ENCODE measurements around the gene MAP2K6.

DNA sequence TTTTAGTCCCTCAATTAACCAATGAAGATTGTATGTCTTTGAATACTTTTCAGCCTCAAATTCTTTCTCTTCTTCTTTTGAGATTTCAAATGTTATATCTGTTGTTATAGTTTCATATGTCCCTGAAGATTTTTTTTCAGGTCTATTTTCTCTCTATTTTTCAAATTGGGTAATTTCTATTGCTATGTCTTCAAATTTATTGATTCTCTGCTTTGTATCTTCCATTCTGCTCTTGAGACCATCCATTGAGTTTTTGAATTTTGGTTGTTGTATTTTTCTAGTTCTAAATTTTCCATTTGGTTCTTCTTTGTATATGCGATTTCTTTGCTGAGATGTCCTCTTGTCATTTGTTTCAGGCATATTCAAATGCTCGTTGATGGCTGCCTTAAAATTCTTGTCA, 26.7 kb downstream of the MAP2K6 start:
- TF ChIP-seq, protein P1, sequence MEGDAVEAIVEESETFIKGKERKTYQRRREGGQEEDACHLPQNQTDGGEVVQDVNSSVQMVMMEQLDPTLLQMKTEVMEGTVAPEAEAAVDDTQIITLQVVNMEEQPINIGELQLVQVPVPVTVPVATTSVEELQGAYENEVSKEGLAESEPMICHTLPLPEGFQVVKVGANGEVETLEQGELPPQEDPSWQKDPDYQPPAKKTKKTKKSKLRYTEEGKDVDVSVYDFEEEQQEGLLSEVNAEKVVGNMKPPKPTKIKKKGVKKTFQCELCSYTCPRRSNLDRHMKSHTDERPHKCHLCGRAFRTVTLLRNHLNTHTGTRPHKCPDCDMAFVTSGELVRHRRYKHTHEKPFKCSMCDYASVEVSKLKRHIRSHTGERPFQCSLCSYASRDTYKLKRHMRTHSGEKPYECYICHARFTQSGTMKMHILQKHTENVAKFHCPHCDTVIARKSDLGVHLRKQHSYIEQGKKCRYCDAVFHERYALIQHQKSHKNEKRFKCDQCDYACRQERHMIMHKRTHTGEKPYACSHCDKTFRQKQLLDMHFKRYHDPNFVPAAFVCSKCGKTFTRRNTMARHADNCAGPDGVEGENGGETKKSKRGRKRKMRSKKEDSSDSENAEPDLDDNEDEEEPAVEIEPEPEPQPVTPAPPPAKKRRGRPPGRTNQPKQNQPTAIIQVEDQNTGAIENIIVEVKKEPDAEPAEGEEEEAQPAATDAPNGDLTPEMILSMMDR (IDR thresholded peaks at IDR 0.05): no peak
- no peak for TF ChIP-seq POLR2A (IDR thresholded peaks at IDR 0.05)

Measured in Peyer's patch (tissue), 4 donors.